Thoracic aorta (tissue), 2 donors: ENCODE measurements around the gene CP. TPM values are rescaled to one million over a fixed set of nuclear protein-coding genes. Genes with fewer than 3 reads are reported as not detected.

Experiments used
- ATAC-seq: fragments of 150-250 bp; one replicate; pipeline ENCODE4 v1.8.0; 2017; ENCODE audit warnings: low read depth; ENCODE audit not compliant: insufficient number of reproducible peaks, low FRiP score
- DNase-seq: peaks from one replicate; pipeline ENCODE4 v3.0.0-alpha.2; 2020; ENCODE audit warnings: low spot score
- H3K27ac ChIP-seq, 2 donors: fragments of 200-600 bp; sonication (generic); 1 replicate in 1 of 2; 2 replicates in 1 of 2; pipeline ENCODE4 v1.5.1; 2016; ENCODE audit warnings: mild to moderate bottlenecking in 2 of 2, moderate library complexity in 2 of 2
- H3K27me3 ChIP-seq: fragments of 200-600 bp; sonication (generic); replicated peaks from 2 replicates; pipeline ENCODE4 v1.6.0; 2016; ENCODE audit warnings: mild to moderate bottlenecking; ENCODE audit not compliant: insufficient read depth
- H3K36me3 ChIP-seq: fragments of 200-600 bp; sonication (generic); one replicate; pipeline ENCODE4 v1.5.1; 2016
- H3K4me1 ChIP-seq, 2 donors: fragments of 200-600 bp; sonication (generic); 1 replicate in 1 of 2; 2 replicates in 1 of 2; pipeline versions ENCODE4 v1.5.1 to v1.6.0; 2016; ENCODE audit warnings: low read depth in 2 of 2, mild to moderate bottlenecking in 1 of 2; ENCODE audit not compliant: control insufficient read depth in 1 of 2
- H3K4me3 ChIP-seq: fragments of 200-600 bp; sonication (generic); 2 replicates; pipeline ENCODE4 v1.5.1; 2016; ENCODE audit warnings: mild to moderate bottlenecking
- H3K9me3 ChIP-seq: fragments of 200-600 bp; sonication (generic); 2 replicates; pipeline ENCODE4 v1.5.1; 2016
- CTCF ChIP-seq: fragments of 200-600 bp; sonication (generic); IDR thresholded peaks from one replicate; pipeline ENCODE4 v1.5.1; 2019; ENCODE audit warnings: antibody characterized with exemption
- total RNA-seq, 2 donors: library from RNA; depleted of rRNA; stranded (reverse); fragments of >200 nt; gene quantifications; one replicate each; pipeline versions ENCODE4 v1.1.0 to v1.2.3, GENCODE V29; 2016

CP gene
- total RNA-seq, 2 donors from 2014 or later, result 58.1 to 64.0 TPM

GRCh38 chr3:149162007-149162406 lies 59.6 kb downstream of the CP start:
- peaks cover 43% of the 10 kb centered on the region for H3K36me3 ChIP-seq
- peaks cover 0 to 6% of the 10 kb centered on the region in 2 donors for H3K4me1 ChIP-seq
- H3K27me3 ChIP-seq, result no peaks in the 10 kb centered on the region
- H3K4me3 ChIP-seq, result no peak overlapping the region
- TF ChIP-seq CTCF, result no peak
- H3K9me3 ChIP-seq, result no peaks in the 10 kb centered on the region
- no peak overlapping the region for H3K27ac ChIP-seq
- DNase-seq (no peak), ATAC-seq (no peak)

- H3K27ac ChIP-seq, result no peak overlapping the region
- TF ChIP-seq CTCF, result no peak
- no peaks in the 10 kb centered on the region for H3K9me3 ChIP-seq
- H3K4me1 ChIP-seq, result peaks cover 0 to 6% of the 10 kb centered on the region in 2 donors
- H3K27me3 ChIP-seq, result no peaks in the 10 kb centered on the region
- peaks cover 40% of the 10 kb centered on the region for H3K36me3 ChIP-seq
- no peak for DNase-seq
- H3K4me3 ChIP-seq, result no peak overlapping the region
- no peak for ATAC-seq
Measured at GRCh38 chr3:149160754-149161300, 60.8 kb downstream of the CP start.

GRCh38 chr3:149153402-149153801 lies 68.2 kb downstream of the CP start:
- Histone ChIP-seq H3K27me3 (no peaks in the 10 kb centered on the region), H3K27ac (no peak overlapping the region), H3K36me3 (peaks cover 10% of the 10 kb centered on the region), H3K4me3 (no peak overlapping the region), H3K9me3 (no peaks in the 10 kb centered on the region), H3K4me1 (peaks cover 11 to 15% of the 10 kb centered on the region in 2 donors)
- no peak for DNase-seq
- TF ChIP-seq CTCF, result no peak
- no peak for ATAC-seq

DNA sequence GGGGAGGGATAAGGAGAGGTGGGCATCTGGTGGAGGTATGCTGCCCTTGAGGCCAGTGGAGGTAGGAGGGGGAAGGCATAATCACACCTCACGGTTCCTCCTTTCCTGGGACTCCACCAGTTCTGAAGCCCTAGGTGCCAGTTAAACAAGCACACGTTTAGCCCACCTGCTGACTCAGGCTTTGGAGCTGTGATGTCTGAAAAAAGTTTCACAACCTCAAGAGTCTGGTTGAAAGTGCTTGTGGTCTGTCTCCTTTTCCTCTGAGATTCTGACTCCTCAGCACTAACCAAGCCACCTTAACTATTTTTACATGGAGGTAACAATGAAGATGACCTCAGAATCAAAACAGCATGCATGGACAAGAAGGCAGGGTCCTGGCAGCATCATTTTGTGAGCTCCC lies 69.2 kb downstream of the CP start:
- DNase-seq (no peak), ATAC-seq (no peak)
- H3K9me3 ChIP-seq, result no peaks in the 10 kb centered on the region
- TF ChIP-seq CTCF, result no peak
- peak overlapping the region in 1 of 2 donors; percentile 53 for H3K27ac ChIP-seq
- peaks cover 2% of the 10 kb centered on the region for H3K36me3 ChIP-seq
- H3K4me1 ChIP-seq, result peaks cover 11 to 15% of the 10 kb centered on the region in 2 donors
- H3K4me3 ChIP-seq, result no peak overlapping the region
- no peaks in the 10 kb centered on the region for H3K27me3 ChIP-seq

GRCh38 chr3:149151843-149152242 lies 69.8 kb downstream of the CP start:
- H3K27ac ChIP-seq, result peak overlapping the region; percentile 7 to 53
- ATAC-seq (no peak), DNase-seq (no peak)
- H3K27me3 ChIP-seq, result no peaks in the 10 kb centered on the region
- no peak overlapping the region for H3K4me3 ChIP-seq
- H3K4me1 ChIP-seq, result peaks cover 11 to 15% of the 10 kb centered on the region in 2 donors
- H3K36me3 ChIP-seq, result no peaks in the 10 kb centered on the region
- no peaks in the 10 kb centered on the region for H3K9me3 ChIP-seq
- no peak for TF ChIP-seq CTCF
